Amygdala (tissue), 56 donors: ENCODE measurements around the gene LCE1B.

Experiments
- DNase-seq, 56 donors: peaks; one replicate each; lab custom pipeline; 2025; lab: John Stamatoyannopoulos, UW

LCE1B gene

DNA sequence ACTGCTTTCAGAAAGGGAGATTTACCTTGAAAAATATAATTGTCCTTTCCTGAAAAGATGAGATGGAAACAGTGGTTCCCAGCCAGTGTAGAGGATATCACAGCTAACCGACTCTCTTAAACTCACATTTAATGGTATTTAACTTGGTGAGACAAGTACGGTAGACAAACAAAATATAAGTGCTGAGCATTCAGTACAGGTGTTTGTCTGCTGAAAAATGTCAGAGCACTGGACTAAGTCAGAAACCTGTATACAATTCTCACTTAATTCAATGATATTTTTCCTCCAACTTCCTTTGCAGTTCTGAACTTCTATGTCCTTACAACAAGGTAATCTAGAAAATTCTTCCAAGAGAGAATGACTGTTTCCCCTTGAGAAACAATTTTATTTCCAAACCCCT is at the start of gene LCE1B:
LCE1B (plus strand) TSS at position 301 of the 400 bp plus-strand sequence. CDS start 476 bp downstream, outside the sequence.
- DNase-seq: no peak

DNA sequence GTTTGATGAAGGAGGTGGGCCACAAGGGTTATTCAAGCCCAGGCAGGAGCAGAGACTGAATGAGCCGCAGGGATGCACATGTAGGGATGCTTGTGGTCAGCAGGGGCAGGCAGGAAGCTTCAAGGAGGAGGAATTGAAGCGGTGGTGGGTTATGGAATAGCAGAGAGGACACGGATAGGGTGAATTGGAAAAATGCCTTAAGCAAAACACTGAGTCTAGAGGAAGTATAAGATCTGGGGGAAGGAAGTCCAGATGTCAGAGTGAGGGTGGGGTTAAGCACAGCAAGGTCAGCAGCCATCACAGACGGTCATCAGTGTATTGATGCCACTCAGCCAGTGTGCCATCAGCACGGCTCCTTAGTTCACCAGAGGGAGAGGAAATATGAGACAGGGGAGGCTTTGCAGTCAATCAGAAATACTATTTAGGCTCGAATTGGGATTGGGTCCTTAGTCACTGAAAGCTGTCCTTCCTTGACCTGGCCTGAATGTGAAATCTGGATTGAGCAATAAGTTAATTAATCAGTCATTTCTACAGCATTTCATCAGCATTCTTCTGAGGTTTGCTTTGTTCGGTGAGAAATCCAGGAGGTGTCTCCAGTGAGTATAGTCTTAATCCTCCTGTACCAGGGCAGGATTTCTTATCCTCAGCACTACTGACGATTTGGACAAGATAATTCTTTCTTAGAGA is 42.8 kb upstream of the LCE1B start:
- DNase-seq: no peak

GRCh38 chr1:152770411-152770810 is 41.4 kb upstream of the LCE1B start:
- DNase-seq: no peak

DNA sequence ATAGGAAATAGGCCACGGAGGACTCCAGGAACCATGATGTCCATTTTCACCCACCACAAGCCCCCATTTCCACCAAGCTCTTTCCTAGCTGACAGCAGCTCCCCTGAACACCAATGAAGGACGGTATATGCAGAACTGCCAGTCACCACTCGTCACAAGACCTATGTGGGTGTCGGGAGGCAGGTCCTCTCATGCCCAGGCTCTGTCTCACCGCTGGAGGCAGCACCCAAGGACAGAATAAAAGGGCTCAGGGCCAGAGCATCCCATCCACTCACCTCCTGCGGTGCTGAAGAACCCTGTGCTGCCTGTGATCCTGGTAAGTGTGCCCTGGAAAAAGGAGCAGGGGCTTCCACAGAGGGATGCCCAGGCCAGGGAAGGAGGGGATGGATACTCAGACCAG is 36.9 kb upstream of the LCE1B start, which contains the start of gene LCE1F:
LCE1F (plus strand) TSS at position 266 of the 400 bp plus-strand sequence. CDS start 1,232 bp downstream, outside the sequence.
- DNase-seq: no peak

DNA sequence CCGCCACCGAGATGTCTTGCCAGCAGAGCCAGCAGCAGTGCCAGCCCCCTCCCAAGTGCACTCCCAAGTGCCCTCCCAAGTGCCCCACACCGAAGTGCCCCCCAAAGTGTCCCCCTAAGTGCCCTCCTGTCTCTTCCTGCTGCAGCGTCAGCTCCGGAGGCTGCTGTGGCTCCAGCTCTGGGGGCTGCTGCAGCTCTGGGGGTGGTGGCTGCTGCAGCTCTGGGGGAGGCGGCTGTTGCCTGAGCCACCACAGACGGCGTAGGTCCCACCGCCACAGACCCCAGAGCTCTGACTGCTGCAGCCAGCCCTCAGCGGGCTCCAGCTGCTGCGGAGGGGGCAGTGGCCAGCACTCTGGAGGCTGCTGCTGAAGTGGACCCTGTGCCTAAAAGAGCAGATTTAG is 35.4 kb upstream of the LCE1B start:
- DNase-seq: no peak

DNA sequence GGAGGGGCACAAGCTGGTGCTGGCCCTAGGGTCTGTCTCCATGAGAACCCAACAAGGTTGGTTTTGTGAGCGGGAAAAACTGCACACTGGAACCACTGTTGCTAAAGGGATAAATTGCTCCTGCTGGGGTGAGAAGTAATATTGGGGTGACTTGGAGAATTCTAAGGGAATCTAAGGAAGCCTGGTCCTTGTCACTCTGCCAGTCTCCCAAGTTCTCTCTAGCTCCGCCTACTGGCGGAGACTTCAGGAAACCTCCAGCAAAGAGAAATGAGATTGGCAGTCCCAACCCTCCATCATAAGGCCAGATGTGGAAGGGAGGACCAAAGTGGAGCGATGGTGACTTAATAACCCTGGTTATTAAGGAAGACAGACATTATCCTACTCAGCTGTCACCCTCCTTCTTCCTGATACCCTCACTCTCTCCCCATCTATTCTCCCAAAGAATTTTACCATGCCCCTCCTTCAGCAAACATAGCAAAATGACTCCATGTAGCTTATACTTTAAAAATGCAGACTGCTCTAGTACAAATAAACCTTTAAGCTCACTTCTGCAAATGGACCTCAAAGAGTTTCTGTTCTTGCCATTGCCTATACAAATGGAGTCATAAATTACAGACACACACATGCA is 34.1 kb upstream of the LCE1B start:
- DNase-seq: no peak

DNA sequence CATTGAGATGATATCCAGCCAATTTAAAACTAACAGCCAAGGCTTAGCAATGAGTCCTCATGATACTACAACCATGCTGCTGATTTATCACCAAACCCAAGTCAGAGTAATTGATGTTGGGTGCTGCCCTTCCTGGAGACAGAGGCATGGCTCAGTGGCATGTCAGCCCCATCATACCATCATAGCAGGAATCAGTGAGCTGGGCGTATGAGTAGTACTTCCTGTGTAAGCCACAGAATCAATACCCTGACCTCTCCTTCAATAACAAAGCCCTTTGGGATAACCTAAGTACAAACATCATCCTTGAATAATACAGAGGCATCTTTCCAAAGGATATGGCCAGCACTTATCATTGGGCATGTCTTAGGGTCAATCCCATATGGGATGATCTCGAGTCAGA is 28.7 kb upstream of the LCE1B start:
- no peak for DNase-seq

DNA sequence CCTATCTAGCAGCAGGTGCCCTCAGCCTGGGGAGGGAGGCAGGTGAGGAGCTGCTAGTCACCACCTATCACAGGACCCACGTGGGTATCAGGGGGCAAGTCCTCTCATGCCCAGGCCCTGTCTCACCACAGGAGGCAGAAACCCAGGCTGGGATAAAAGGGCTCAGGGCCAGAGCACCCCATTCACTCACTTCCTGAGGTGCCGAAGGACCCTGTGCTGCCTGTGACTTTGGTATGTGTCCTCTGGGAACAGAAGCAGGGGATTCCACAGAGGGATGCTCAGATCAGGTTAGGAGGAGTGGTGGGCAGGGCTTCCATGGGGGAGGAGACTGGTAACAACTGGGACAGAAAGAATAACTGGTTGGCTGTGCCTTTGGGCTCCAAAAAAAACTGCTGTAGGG is 25.7 kb upstream of the LCE1B start, which contains the start of gene LCE1E:
LCE1E (plus strand) TSS at position 181 of the 400 bp plus-strand sequence. CDS start 1,043 bp downstream, outside the sequence.
- no peak for DNase-seq

- DNase-seq: peak in 1 of 56 donors; percentile 0
These were observed 16.1 kb upstream of the LCE1B start for GRCh38 chr1:152795686-152796085.

DNA sequence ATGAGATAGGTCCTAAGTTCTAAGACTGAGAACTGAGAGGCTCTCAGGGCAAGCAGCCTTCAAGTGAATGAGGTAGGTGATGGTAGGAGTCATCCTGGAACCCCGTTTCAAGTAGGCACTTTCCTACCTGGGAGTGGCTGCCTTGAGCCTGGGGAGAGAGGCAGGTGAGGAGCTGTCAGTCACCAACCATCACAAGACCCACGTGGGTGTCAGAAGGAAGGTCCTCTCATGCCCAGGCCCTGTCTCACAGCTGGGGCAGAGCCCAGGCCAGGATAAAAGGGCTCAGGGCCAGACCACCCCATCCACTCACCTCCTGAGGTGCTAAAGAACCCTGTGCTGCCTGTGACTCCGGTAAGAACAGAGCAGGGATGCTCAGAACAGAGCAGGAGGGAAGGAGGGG is 15.3 kb upstream of the LCE1B start, which contains the start of gene LCE1D:
LCE1D (plus strand) TSS at position 301 of the 400 bp plus-strand sequence. CDS start 1,074 bp downstream, outside the sequence.
- DNase-seq: no peak

- DNase-seq: no peak
These were observed 10.4 kb upstream of the LCE1B start for GRCh38 chr1:152801333-152801732.

- DNase-seq: no peak
These were observed 5.2 kb upstream of the LCE1B start, which contains the start of gene LCE1C for GRCh38 chr1:152806576-152806975. Gene LCE1C, minus strand, starts transcription at chr1:152806651. Its CDS starts 1,173 bp downstream, at chr1:152805478.

DNA sequence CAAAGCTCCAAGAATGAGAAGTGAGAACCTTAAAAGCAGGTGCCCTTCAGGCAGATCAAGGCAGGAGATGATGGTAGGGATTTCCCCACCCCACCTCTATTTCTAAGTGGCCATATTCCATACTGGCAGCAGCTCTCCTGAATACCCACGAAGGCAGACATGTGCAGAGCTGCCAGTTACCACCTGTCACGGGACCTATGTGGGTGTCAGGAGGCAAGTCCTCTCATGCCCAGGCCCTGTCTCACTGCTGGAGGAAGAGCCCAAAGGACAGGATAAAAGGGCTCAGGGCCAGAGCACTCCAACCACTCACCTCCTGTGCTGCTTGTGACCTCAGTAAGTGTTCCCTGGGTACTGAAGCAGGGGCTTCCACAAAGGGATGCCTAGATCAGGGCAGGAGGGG is 721 bp upstream of the LCE1B start:
- no peak for DNase-seq

GRCh38 chr1:152817309-152817708 is 5.5 kb downstream of the LCE1B start:
- no peak for DNase-seq

DNA sequence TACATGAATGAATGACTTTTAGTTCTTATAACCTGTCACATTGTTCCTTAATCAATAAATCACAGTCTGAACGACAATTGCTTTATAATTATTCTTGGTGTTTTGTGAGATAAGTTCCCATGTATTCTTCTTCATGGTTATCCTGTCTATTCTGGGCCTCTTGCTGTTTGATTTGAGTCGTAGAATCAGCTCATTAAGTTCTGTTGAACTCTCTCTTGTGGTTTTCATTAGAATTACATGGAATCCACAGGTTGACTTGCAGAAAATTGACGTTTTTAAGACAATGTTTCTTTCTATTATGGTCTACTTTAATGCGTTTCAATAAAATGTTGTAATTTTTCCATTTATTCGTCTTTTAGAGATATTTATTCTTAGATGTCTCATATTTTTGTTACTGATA is 11.5 kb downstream of the LCE1B start:
- no peak for DNase-seq

GRCh38 chr1:152824964-152825363 is 13.2 kb downstream of the LCE1B start:
- DNase-seq: no peak

DNA sequence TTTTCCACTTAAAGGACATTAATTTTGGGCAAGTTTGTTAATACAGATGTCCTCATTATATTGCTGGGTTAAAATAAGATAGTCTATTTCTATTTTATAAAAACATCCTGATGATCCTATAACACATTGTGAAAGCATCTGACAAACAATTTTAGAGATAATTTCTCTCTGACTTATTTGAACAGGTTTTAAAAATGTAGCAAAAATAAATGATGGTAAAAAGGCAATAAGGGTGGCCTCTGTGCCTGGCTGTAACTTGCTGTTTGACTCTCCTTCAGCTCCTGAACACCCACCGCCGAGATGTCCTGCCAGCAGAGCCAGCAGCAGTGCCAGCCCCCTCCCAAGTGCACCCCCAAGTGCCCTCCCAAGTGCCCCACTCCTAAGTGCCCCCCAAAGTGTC is 15.4 kb downstream of the LCE1B start, which contains the start of gene LCE1A:
LCE1A (plus strand) TSS at position 301 of the 400 bp plus-strand sequence; CDS start at position 301, 0 bp downstream.
- DNase-seq: no peak

DNA sequence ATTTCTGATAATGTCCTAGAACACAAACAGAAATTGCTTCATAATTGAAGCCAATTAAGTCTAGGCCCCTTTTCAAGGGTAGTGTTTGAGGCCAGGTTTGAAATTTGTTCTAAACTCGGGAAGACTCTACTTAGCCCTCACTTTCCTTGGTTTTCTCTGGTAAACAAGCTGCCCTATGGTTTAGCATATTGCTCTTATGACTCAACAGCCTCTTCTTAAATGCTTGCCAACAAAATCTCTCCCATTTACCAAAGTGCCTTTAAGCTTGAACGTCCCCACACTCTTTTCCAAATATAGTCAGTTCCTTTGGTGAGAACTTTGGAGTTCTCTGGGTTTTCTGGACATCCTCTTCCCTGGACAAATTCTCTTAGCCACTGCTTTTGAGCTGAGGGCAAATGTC is 25.1 kb downstream of the LCE1B start:
- DNase-seq: no peak

DNA sequence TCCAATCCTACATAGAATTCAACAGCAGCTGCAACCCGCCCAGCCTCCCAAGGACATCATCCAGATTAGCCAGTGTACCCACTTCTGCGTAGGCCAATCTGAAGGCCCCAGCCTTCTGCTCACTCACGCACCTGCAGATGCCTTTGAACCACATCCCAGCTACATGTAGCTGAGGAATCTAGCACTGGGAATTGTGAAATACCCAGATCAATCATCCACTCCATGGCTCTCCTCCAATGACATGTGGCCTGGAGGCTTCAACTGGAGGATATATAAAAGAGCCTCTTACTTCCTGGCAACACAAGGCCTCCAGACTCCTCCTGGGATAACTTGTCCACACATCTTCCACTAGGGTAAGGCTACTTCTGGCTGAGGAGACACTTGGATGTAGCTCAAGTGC is 30.8 kb downstream of the LCE1B start, which contains the start of gene LCE6A:
LCE6A (plus strand) TSS at position 301 of the 400 bp plus-strand sequence. CDS start 665 bp downstream, outside the sequence.
- DNase-seq: no peak

GRCh38 chr1:152855661-152856060 is 43.9 kb downstream of the LCE1B start:
- no peak for DNase-seq

DNA sequence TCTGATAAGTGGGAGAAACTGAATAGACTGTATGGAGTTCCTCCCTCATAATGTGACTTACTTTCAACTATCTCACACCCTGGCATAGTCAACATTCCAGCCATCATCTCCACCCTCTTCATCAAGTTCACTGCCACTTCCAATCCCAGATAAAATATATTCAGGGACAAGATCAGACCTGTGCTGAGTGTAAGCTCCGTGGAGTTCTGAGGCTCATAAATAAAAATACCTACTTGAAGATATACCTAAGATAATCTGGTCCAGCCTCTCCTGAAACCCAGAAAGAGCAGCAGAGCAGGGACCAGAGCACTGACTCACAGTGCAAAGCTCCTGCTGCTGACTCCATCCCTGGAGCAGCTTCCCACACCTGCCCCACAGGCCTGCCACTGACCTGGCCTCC is 46.3 kb downstream of the LCE1B start:
- DNase-seq: no peak

DNA sequence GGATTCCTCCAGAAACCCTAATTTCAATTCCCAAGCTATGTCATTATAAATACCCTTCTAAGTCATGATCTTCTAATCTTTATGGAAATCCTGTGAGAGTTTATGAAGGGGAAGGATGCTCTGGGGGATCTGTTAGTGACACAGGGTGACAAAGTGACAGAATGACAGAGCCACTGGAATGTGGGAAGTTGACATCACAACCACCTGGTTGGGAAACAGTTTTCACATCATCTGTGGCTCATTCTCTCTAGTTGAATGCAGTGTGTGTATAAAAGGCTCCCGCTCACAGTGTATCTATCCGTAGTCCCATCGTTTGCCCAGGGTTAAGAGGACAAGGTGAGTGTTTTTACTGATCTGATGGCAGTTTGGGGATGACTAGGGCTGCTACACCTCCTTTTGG is 47.9 kb downstream of the LCE1B start, which contains the start of gene LCE7A:
LCE7A (plus strand) TSS at position 301 of the 400 bp plus-strand sequence. CDS start 702 bp downstream, outside the sequence.
- no peak for DNase-seq
